NAMALWA (cell line): Measurements from ENCODE around the gene TEX22.
A peak's percentile ranks its signal among the peaks of the same experiment; 100 is the strongest.

Experiments used
- DNase-seq: peaks from one replicate; pipeline ENCODE4 v3.0.0-alpha.2; 2015; ENCODE audit warnings: low spot score

The TEX22 gene

DNA sequence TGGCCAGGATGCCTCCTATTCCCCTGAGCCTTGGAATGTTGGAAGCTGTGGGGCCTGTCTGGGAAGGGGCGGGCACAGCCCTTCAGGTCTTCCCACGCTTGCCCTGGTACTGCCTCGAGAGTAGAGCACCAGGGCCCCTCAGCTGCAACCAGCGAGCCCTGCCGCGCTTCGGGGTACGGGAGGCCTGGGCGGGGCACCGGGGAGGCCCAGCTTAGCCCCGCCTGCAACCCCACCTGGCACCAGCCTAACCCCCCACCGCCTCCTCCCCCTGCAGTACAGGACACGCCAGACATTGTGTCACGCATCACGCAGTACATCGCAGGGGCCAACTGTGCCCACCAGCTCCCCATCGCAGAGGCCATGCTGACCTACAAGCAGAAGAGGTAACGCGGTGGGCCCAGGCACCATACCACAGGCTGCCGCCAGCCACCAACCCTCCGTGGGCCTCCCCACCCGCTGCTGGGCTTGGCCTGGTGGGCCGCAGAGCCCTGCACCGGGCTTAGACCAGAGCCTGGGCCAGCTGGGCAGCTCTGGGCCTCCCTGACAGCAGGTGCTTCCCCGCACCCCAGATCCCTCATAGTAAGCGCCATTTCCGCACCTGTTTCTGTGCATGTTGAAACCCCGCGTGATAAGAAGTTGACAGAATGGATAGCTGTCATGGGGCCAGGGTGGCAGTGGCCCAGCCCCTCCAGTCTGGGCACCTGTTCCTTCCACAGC lies 13.6 kb upstream of the TEX22 start:
- no peak for DNase-seq

DNA sequence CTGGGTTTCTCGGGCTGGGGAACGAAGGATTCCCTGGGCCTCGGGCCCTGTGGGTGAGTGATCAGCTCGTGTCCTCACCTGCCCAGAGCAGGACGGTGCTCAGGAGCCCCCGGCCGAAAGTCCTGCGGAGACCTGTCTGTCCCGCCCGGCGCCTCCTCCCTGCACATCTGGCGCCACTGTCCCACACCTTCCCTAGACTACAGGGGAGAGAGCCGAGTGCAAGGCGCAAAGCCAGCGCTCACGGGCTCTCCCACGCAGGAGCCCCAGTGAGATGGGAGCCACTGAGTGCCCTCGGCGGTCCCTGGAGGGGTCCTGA lies 13.1 kb upstream of the TEX22 start:
- DNase-seq = no peak

DNA sequence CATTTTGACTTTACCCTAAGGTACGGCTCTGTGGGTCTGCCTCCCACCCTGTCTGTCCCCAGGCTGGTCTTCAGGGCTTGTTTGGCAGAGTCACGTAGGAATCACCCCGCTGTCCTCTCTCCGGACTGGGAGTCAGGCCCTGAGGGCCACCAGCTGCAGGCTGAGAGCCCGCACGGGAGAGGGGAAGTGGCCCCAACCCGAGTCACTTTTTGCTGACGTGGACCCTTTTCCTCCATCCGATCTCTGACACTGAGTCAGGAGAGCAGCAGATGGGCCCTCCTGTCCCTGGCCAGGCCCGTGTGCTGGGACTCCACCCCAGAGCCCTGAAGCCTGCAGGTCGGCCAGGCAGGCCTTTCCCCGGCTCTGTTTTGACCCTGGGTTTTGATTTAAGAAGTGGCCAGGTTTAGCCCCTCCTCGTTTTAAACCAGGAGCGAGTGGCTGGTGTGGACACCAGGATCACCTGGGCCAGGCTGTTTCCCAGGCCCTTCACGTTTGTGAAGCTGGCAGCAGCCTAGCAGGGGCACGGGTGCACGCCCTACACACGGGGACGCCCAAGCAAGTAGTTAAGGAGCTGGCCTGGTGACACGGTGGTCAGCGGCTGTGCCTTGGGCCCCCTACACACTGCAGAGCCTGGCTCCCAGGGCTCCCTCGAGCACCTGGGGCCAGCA lies 12.5 kb upstream of the TEX22 start:
- DNase-seq = no peak

DNA sequence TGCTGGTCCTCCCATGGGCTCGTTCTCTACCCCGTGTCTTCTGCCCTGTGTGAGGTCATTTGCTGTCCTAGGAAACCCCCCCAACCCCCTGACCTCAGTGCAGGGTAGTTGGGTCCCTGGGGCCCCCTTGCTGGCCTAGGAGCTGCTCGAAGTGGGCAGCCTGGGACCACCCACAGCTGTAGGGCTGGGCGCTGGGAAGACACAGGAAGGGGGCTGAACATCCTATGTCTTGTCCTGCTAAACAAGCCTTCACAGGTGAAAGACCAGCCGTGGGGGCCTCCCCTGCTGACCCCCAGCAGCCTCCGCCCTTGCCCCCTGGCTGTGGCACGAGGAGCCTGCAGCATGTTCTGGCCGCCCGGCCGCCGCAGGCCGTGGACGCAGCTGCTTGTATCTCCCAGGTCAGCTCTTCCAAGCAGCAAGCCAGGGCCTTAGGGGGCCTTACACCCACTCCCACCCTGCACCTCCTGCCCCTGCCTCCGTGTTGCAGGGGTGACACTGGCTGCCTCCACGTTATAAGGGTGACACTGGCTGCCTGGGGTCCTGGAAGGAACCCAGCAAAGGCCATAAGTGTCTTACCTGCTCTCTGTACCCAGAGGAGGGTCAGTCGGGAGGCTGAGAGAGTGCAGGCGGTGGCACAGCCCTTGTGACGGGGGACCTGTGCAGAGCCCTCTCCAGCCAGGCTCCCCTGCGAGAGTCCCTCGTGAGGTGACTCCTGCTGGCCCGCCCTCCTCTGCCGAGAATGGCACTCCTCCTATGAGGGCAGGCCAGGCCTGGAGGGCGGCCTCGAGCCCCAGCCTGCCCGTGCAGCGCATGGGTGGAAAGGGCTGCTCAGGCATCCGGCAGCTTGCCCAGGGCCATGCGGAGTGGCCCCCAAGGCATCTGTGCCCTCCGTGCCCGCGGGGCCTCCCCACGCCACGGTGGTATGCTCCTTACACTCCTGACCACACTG lies 11.5 kb upstream of the TEX22 start:
- DNase-seq = no peak

DNA sequence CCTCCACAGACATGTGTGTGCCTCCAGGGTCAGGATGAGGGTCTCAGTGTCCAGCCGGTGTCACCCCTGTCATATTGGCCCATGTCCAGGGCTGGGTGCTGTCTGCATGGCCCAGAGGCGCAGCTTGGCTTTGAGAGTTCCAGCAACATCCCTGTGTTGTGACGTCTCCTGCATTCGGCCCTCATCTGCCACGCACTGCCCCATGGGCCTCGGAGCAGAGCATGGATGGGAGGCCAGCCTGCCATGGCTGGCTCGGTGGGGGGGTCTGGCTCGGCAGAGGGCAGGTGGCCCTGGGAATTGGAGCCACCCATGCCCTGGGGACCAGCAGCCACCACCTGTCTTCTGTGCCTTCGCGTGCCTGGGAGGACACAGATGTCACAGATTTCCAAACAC lies 10.8 kb upstream of the TEX22 start:
- DNase-seq = no peak

DNA sequence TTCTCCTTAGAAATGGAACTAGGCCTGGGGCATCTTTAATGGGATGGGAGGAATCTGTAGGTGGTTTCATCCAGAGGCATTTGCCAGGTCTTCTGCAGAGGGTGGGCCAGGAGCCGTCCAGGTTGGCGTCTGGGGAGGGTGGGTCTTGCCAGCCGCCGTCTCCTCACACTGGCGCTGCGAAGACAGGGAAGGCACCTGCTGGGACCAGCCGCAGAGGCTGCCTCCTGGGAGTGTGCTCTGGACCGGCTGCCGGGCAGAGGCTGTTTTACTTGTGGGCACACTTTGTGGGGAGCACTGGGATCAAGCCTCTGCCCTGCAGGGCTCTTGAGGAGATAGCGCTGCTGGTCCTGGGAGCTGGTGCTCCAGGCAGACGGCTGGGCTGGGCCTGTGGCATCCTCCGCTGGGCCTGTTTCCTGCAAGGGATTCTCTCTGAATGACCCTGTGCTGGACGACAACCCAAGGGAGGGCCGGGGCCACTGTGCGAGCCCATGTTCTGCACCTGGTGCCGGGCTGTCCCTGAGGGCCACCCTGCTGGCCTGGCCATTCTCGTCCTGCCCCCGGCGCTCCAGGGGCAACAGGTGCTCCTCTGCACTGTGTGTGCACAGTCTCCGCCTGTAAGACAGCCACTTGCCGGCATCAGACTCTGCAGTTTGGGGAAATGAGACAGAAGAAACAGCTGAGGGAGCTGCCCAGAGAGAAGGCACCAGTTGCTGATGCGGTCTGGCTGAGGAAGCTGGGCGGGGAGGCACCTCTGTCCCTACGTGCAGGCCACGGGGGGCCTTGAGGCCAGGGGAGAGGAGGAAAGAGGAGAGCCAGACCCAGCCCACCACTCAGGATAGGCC lies 10.0 kb upstream of the TEX22 start:
- no peak for DNase-seq

DNA sequence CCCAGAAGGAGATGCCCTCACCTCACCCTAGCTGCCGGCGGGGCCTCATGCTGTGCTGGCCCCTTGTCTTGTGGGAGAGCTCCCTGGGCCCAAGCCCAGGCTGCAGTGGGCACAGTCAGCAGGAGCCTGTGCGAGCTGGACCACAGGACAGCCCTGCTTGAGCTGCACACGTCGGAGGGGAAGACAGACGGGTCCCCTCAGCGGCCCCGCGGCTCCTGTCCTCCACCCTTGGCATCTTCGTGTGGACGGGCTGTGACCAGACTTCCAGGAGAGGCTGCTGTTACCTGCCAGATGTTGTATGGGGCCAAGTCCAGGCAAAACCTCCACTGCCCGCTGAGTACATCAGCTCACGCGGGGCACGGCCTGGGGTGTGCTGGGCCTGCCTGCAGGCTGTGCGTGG lies 9.4 kb upstream of the TEX22 start:
- DNase-seq = no peak

DNA sequence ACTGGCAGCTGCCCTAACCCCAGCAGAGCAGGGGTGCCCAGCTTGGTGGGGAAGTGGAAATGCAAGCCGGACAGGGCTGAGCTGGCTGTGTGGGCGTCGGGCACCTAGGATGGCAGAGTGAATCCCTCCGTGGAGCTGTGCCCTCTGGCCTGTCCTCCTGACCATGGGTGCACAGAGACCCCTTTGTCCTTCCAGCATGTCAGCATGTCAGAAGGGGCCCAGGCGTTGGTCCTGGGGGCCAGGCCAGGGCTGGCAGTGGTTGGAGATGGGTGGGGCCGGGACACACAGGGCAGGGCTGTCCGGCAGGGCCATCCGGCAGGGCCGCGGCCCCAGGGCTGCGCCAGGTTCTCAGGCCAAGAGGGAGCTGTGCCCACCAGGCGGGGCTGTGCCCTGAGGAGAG lies 8.8 kb upstream of the TEX22 start:
- no peak for DNase-seq

DNA sequence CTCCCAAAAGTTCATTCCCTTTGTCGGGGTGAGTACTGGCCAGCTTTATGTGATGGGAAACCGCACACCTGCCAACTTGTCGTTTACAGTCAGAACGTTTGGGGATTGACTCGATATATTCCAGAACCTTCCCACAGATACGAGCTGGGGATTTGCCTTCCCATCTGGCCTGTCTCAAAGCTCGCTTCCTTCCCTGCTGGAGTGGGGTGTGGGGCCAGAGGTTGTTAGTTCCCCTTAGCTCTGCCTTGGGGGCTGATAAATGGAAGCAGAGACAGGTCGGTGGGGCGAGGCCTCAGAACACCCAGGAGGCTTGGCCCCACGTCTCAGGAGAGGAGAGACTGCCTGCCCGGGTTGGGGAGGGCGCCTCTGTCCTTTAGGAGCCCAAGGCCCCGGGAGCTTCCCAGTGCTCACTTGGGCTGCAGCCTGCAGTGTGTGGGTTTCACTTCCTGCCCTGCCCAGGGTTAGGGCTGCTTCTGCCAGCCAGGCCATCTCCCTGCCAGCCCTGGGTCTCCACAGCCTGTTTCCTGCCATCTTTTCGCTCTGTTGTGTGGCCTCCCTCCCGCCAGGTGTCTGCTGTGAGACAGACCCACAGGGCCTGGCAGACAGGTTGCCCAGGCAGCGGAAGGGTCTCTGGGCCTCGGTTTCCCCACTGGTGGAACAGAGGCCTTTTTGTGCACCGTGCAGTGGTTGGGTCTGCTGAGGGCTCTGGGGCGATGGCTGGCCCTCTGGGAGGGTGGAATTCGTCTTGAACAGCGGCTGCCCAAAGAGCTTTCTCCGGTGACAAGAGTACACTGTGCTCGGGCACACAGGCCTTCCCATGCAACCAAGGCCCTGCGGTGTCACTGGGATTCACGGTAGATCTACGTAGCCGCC lies 8.1 kb upstream of the TEX22 start:
- DNase-seq = no peak

DNA sequence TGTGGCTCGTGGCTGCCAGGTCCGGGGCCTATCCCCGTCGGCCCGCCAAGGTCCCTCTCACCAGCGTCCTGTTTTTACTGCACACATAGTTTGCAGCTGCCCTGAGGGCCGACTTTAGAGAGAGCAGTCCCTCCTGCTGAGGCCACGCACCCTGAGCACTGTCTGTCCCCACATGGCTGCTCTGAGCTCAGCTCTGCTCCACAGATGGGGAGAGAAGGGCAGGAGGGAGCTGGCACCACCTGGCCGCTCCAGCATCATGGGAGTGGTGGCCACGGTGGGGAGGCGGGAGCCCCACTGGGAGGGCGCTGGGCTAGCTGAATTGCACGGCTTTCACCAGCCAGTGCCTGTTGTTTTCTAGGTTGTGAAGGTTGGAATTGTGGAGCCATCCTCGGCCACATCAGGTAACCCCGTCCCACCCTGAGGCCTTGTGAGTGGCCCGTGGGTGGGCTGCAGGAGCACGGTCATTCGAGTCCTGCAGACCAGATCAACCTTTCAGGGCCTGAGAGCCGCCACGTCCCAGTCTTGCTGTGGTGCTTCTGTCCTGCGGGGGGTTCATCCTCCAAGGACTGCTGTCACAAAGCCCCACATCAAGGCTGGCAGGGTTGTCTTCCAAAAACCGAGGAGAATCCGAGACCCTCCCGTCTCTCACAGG lies 7.4 kb upstream of the TEX22 start:
- no peak for DNase-seq

DNA sequence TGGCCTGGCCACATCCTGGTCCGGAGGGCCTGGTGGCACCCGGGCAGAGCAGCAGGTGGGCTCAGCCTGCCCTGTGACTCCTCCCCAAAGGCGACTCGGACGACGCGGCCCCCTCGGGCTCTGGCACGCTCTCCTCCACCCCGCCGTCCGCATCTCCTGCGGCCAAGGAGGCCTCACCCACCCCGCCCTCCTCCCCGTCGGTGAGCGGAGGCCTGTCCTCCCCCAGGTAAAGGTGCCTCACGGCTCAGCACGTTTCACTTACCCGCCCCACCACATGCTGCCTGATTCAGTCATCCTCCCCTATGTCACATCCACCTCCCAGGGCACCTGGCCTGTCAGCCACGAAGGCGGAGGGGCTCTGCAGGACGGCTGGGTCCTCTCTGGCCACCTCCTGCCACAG lies 6.8 kb upstream of the TEX22 start:
- DNase-seq = no peak

DNA sequence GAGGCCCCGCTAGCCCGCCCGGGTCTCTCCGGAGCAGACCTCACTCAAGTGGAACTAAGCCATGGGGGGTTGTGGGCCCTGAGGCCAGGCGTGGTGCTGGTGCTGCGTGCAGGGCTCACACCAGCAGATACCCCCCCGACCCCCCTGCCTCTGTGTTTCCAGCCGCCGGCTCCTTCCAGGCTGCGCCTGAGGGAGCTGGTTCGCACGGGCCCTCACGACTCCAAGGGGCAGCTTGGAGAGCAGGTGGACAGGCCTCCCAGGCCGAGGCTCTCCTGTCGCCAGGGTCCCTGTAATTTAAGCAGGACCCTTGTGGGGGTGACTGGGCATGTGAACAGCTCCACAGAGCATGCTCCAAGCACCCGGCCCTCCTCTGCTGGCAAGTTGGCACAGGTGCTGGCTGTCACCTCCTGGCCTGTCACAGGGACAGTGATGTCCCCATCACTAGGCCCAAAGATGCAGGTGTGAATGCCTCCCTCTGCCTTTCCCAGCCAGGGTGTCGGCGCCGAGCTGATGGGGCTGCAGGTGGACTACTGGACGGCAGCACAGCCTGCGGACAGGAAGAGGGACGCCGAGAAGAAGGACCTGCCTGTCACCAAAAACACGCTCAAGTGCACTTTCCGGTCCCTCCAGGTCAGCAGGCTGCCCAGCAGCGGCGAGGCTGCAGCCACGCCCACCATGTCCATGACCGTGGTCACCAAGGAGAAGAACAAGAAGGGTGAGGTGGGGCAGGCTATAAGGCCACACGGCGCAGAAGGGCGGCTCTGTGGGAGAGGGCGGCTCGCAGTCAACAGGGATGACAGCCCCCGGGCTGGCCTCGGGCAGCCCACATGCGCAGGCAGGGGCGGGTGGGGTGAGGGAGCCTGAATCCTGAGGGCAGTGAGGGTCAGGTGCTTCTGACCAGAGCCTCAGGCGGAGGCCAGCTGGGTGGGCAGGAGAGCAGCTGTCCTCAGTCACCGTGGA lies 5.9 kb upstream of the TEX22 start:
- DNase-seq = no peak

DNA sequence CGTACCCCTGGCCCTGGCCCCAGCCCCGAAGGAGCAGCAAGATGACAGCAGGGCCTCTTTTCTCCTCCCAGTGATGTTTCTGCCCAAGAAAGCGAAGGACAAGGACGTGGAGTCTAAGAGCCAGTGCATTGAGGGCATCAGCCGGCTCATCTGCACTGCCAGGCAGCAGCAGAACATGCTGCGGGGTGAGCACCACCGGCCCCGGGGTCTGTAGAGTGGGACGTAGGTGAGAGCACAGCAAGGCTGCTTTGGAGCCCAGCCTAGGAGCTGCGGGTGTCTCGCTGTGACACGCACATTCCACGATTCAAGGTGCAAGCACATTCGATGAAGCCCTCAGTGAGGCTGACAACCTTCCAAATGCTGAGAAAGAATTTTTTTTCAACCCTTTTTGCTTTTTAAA lies 5.2 kb upstream of the TEX22 start:
- no peak for DNase-seq

DNA sequence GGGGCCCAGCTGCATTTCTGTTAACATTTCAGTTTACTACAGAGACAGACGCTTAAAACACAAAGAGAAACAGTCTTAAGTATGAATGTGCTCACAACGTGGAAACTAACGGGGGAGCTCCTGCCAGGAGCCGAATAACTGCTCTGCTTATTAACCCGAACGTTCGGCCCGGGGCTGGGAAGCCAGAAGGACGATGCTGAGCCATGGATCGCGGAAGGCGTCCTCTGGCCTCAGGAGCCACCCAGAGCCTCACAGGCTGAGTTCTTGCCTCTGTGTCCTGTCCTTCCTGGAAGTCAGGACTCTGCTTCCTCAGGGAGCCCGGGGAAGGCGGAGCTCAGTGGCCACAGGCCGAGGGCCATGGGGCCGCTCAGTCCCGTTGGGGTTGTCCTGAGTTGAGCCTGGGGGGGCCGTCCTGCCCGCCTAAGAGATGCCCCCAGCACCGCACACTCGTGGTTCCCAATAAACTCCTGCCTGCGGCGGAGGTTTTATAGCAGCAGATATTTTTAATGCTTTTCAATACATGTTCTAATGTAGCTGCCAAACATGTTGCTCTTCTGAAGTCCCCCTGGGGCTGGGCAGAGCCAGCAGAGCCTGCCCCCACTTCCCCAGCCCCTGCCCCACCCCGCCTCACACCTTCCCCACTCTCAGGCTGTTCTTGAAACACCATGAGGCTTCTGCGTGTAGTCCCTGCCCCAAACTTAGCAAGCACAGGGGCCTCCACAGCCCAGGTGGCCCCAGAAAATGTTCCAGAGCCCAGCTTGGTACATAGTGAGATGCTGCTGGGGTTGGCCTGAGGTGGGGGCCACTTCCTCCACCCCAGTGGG lies 3.4 kb upstream of the TEX22 start:
- no peak for DNase-seq

DNA sequence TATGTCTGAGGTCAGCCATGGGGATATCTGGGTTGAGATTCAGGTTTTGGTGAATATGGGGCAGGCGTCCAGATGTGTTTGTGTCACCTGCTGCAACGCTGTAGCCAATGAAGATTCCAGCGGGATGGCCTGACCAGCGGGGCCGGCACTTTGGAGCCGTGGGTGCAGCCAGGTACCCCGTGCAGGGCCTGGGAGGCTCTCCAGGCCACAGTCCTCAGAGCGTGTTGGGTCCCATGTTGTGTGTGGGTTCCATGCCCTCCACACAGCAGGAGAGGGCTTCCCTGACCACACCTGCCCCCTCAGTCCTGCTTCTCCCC lies 2.8 kb upstream of the TEX22 start:
- no peak for DNase-seq

DNA sequence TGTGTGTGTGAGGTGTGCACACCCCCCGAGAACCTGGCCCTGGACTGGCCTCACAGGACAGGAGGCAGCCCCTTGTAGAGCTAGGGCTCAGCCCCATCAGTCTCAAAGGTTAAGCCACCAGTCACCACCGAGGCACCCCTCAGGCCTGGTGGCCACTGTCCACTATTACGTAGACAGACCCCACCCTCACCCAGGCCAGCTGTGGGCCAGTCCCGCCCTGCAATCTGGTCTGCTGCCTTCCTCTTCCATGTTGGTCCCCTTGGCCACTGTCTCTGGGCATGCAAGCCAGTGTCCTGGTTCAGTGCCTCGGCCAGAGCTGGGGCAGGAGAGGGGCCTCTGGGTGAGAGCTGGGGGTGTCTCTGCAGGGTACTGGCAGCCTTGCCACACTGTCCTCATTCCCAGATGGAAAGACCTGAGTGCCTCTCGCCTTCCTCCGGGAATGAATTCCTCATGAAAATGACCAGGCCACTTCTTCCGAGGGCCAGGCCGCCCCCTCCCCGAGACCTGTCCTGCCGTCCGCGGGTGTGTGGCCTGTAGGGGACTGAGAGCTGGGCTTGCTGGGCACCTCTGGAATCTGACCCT lies 897 bp upstream of the TEX22 start:
- DNase-seq = no peak

DNA sequence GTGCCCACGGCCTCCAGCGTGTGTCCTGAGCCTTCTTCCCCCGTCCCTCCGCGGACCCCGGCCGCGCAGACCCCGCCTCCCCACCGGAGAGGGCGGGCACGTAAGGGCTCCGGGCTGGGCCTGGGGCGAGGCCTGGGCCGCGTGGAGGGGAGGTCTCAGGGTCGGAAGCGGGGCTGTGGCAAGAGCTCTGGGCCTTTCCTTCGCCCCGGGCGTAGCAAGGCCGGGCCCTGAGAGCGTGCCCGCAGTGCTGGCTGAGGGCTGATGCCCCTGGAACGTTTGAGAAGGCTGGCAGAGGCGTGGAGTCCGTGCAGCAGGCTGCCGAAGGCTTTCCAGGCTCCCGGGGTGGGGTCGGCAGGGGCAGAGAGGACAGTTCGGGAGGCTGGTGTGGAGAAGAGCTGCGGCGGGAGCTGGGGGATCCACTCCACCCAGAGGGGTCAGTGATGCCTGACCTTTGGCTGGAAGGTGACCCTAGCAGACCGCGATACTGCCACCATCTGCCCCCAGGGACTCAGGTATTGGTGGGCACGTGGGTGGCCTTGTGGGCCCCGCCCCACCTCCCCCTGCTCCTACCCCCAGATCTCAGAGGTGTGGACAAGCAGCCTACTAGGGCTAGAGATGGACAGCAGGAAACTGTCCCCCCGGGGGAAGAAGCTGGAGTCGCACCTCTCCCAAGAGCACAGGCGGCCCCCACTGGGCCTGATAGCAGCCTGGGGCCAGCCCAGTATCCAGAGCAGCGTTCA lies 558 bp downstream of the TEX22 start:
- peak; percentile 71 for DNase-seq

DNA sequence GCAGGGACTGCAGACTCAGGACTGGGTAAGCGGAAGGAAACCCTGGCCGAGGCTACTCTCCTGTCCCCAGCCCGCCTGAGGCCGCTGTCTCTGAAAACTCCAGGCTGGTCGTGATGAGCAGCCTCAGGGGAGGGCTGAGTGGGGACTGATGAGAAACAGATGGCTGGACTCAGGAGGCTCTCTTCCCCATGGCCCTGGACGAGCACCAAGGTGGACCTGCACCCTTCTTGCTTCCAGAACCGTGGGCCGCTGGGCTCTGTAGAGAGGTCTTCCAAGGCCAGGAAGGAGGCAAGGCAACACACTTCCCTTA lies 1.1 kb downstream of the TEX22 start:
- no peak for DNase-seq
